Measurements from ENCODE around the gene FILIP1. TPM values are rescaled to one million over a fixed set of nuclear protein-coding genes. Genes with fewer than 3 reads are reported as not detected.
"Not testable (repeated sequence)": the region's sequence is repeated elsewhere in the genome, so short reads cannot be mapped to it uniquely, and the experiment has no call there.

Gene FILIP1
- total and polyA plus RNA-seq, 2 of the 8 experiments (the other 6 are each of a cell fraction or from before 2014, with no cell fraction given), result 2.4 to 5.7 TPM

DNA sequence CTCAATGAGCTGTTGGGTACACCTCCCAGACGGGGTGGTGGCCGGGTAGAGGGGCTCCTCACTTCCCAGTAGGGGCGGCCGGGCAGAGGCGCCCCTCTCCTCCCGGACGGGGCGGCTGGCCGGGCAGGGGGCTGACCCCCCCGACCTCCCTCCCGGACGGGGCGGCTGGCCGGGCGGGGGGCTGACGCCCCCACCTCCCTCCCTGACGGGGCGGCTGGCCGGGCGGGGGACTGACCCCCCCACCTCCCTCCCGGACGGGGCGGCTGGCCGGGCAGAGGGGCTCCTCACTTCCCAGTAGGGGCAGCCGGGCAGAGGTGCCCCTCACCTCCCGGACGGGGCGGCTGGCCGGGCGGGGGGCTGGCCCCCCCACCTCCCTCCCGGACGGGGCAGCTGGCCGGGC, 52.1 kb downstream of the FILIP1 start:
- H4K8ac ChIP-seq (ENCODE audit: extremely low read depth, insufficient read depth, low read length); H2AFZ ChIP-seq (ENCODE audit: low read length); H3K79me2 ChIP-seq (ENCODE audit: control insufficient read depth in 1 of 2, insufficient read depth in 2 of 2, low read length in 2 of 2); CTCF ChIA-PET (ENCODE audit: partially characterized antibody); H4K20me1 ChIP-seq (replicated peaks in 1 of 2; ENCODE audit: control insufficient read depth in 1 of 2, insufficient read depth in 2 of 2, low read length in 2 of 2); H2BK20ac ChIP-seq (ENCODE audit: low read length); H3K79me1 ChIP-seq (ENCODE audit: low read depth, low read length); H3K27ac ChIP-seq (ENCODE audit: low read depth, low read length); H3K14ac ChIP-seq (ENCODE audit: insufficient read length); H3K27me3 ChIP-seq (replicated peaks in 1 of 4; ENCODE audit: control insufficient read depth in 3 of 4, extremely low read depth in 1 of 4, insufficient read depth in 3 of 4, low read length in 3 of 4); H3K36me3 ChIP-seq (ENCODE audit: control insufficient read depth in 2 of 4, insufficient read depth in 4 of 4, low read length in 3 of 4); H4K91ac ChIP-seq (replicated peaks; ENCODE audit: insufficient read length, low read length); H4K5ac ChIP-seq (ENCODE audit: insufficient read length, low read depth, low read length); H2BK12ac ChIP-seq (ENCODE audit: low read depth, low read length); H3K4me2 ChIP-seq (ENCODE audit: insufficient read depth in 1 of 2, low read depth in 2 of 2, low read length in 2 of 2); H2AK5ac ChIP-seq (ENCODE audit: low read depth, low read length); H3K4ac ChIP-seq (replicated peaks; ENCODE audit: insufficient read length, low read depth, low read length); FAIRE-seq; H2BK120ac ChIP-seq (replicated peaks; ENCODE audit: low read depth, low read length); H3K56ac ChIP-seq (replicated peaks; ENCODE audit: insufficient read length, low read depth, low read length); H3K4me3 ChIP-seq (ENCODE audit: extremely low read depth in 1 of 4, insufficient read depth in 2 of 4, low read depth in 3 of 4, low read length in 4 of 4); DNase-seq (ENCODE audit: low read depth in 1 of 2, low spot score in 2 of 2); POLR2A ChIA-PET (ENCODE audit: partially characterized antibody); H3K9ac ChIP-seq (replicated peaks in 1 of 4; ENCODE audit: extremely low read depth in 1 of 4, low read depth in 3 of 4, low read length in 3 of 4); H3K4me1 ChIP-seq (replicated peaks in 1 of 4; ENCODE audit: control insufficient read depth in 3 of 4, insufficient read depth in 4 of 4, low read length in 3 of 4); H2BK5ac ChIP-seq (ENCODE audit: low read depth, low read length); H2BK15ac ChIP-seq (ENCODE audit: low read length); H3K23ac ChIP-seq (ENCODE audit: insufficient read length); H3K18ac ChIP-seq (ENCODE audit: extremely low read depth, low read length); H3K9me3 ChIP-seq (ENCODE audit: insufficient read depth in 2 of 2, low read depth in 1 of 2, low read length in 1 of 2); H3K23me2 ChIP-seq (ENCODE audit: low read depth, low read length): not testable (repeated sequence)
- no CpG with 5 or more reads among the region's 33 CpGs for WGBS, 2 experiments (ENCODE audit: extremely low coverage in 1 of 2, insufficient coverage in 1 of 2, insufficient read length in 1 of 2, insufficient replicate concordance in 2 of 2, low coverage in 1 of 2, low lambda C conversion rate in 2 of 2, missing lambda C conversion rate in 1 of 2)

All from H1 (cell line).